Keratinocyte (primary cell): ENCODE data around the gene RHOBTB1.

Experiments
- CTCF ChIP-seq, 3 experiments: IDR thresholded peaks in 1 of 3; conservative IDR thresholded peaks in 1 of 3; optimal IDR thresholded peaks in 1 of 3; 2 replicates in 2 of 3; 3 replicates in 1 of 3; pipeline versions ENCODE3 to v1.5.1; 2011; ENCODE audit warnings: low read length in 3 of 3, mild to moderate bottlenecking in 3 of 3, moderate library complexity in 2 of 3, control low read depth in 1 of 3, inconsistent platforms in 1 of 3; ENCODE audit not compliant: insufficient read depth in 2 of 3; ENCODE audit errors: extremely low read depth in 1 of 3
- EZH2 ChIP-seq: IDR thresholded peaks from one replicate; pipeline ENCODE4 v1.6.1; 2012; ENCODE audit warnings: inconsistent platforms, mild to moderate bottlenecking, low read length, moderate library complexity

DNA sequence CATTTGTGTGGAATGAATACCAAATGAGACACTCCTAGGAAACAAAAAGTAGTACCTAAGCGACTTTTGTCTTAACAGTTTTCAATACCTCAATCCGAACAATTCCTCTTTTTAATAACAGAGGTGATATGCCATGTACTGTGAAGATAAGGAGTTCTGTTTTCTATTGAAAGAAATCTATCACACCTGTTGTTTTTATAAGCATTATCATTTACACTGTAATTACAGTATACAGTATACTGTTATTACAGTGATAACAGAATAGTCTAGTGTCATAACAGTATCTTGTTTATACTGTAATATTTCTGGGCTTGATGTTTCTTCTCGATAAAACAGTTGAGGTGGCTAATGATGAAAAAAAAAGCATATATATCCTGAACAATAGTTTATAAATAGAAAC, 9.4 kb upstream of the RHOBTB1 start:
- TF ChIP-seq CTCF (optimal IDR thresholded peaks at IDR 0.05 in 1 of 3, IDR thresholded peaks at IDR 0.05 in 1 of 3, conservative IDR thresholded peaks at IDR 0.05 in 1 of 3; ENCODE audit: extremely low read depth in 1 of 3, insufficient read depth in 2 of 3, low read length in 3 of 3) (no peak), EZH2 (no peak)
